Activated B cell treated with CpG ODN at 0.5 μM for 24 hours (primary cell): ENCODE measurements around the gene REELD1. TPM values are rescaled to one million over a fixed set of nuclear protein-coding genes. Genes with fewer than 3 reads are reported as not detected.

Experiments
- ATAC-seq: fragments of 200-7000 bp; cut with Tn5 transposase; one replicate; pipeline ENCODE4 v1.10.0; 2021; ENCODE audit warnings: low read depth, mild to moderate bottlenecking, moderate library complexity
- CTCF ChIA-PET: fragments of 350-600 bp; sonication (Branson Sonifier 250); formaldehyde crosslinking; loops from one replicate; lab custom pipeline; 2021; ENCODE audit warnings: antibody characterized with exemption; lab: Charles Lee
- POLR2A ChIA-PET: fragments of 350-600 bp; sonication (Branson Sonifier 250); formaldehyde crosslinking; loops from one replicate; lab custom pipeline; 2021; ENCODE audit warnings: antibody characterized with exemption; lab: Charles Lee
- DNase-seq: peaks from one replicate; pipeline ENCODE4 v3.0.0; 2022
- H3K27ac Mint-ChIP-seq: one replicate; pipeline ENCODE4 v1.8.0; 2020; ENCODE audit warnings: mixed read lengths
- H3K27me3 Mint-ChIP-seq: one replicate; pipeline ENCODE4 v1.8.0; 2021; ENCODE audit warnings: mixed read lengths
- H3K36me3 Mint-ChIP-seq: one replicate; pipeline ENCODE4 v1.8.0; 2021; ENCODE audit warnings: low read depth, mixed read lengths
- H3K4me1 Mint-ChIP-seq: one replicate; pipeline ENCODE4 v1.8.0; 2021; ENCODE audit warnings: mixed read lengths
- H3K4me3 Mint-ChIP-seq: one replicate; pipeline ENCODE4 v1.8.0; 2020; ENCODE audit warnings: mild to moderate bottlenecking, mixed read lengths
- H3K9me3 Mint-ChIP-seq: one replicate; pipeline ENCODE4 v1.8.0; 2020; ENCODE audit warnings: mixed read lengths
- intact Hi-C: fragments of 100-400 bp; cut with micrococcal nuclease; formaldehyde crosslinking; loops from one replicate; pipeline ENCODE4 v1.15.1; 2024
- total RNA-seq: library from RNA; stranded (reverse); gene quantifications from 2 replicates; pipeline ENCODE4 v1.2.3, GENCODE V29; 2022
- TF ChIP-seq, protein P1 (sequence below): fragments of 200-600 bp; IDR thresholded peaks from one replicate; pipeline ENCODE4 v1.8.0; 2022; ENCODE audit warnings: antibody characterized with exemption, mild to moderate bottlenecking

The REELD1 gene
- total RNA-seq, 1 donor from 2014 or later: 2.6 TPM

DNA sequence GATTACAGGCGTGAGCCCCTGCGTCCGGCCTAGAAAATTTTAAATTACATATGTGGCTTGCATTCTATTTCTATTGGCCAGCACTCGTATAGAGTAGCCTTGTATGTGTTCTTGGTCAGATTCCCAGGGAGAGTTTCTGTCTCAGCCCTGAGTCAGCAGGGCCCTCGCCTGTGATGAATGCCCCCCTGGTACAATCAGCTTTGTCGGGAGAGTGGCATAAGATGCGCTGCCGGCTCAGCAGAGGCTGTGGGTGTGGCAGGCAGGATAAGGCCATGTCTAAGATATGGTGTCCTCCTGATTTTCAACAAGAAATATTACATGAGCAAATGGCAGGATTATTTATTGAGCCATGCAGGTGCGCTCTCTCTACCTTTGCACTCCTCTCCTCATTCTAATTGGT, 1.6 kb upstream of the REELD1 start:
- CTCF ChIA-PET: no interaction called here
- no peaks in the 10 kb centered on the region for H3K9me3 Mint-ChIP-seq
- POLR2A ChIA-PET: no interaction called here
- no peak for DNase-seq
- ATAC-seq: no peak
- intact Hi-C loops: no loop called here
- no peaks in the 10 kb centered on the region for H3K27me3 Mint-ChIP-seq
- H3K4me1 Mint-ChIP-seq: no peaks in the 10 kb centered on the region
- no peak overlapping the region for H3K27ac Mint-ChIP-seq
- H3K36me3 Mint-ChIP-seq: no peaks in the 10 kb centered on the region
- no peak overlapping the region for H3K4me3 Mint-ChIP-seq
- TF ChIP-seq, protein P1, sequence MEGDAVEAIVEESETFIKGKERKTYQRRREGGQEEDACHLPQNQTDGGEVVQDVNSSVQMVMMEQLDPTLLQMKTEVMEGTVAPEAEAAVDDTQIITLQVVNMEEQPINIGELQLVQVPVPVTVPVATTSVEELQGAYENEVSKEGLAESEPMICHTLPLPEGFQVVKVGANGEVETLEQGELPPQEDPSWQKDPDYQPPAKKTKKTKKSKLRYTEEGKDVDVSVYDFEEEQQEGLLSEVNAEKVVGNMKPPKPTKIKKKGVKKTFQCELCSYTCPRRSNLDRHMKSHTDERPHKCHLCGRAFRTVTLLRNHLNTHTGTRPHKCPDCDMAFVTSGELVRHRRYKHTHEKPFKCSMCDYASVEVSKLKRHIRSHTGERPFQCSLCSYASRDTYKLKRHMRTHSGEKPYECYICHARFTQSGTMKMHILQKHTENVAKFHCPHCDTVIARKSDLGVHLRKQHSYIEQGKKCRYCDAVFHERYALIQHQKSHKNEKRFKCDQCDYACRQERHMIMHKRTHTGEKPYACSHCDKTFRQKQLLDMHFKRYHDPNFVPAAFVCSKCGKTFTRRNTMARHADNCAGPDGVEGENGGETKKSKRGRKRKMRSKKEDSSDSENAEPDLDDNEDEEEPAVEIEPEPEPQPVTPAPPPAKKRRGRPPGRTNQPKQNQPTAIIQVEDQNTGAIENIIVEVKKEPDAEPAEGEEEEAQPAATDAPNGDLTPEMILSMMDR: no peak

DNA sequence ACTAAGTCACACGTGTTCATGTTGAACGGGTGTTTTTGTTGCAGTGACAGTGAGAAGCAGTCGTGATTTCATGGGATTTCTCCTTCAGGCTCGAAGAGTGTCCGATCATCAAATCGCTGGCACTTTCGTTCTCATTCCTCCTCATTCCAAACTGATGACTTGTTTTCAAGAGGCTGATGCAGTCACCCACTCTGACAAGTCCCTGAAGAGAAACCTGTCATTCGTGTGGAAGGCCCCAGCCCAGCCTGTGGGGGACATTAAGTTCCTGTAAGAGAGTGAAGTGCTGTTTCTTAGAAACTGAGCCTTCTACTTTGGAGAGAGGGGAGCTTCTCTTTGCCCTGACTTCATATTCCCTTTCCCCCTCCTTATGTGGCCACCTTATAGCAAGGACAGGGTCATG, 8.0 kb downstream of the REELD1 start:
- Mint-ChIP-seq H3K27me3 (no peaks in the 10 kb centered on the region), H3K27ac (no peak overlapping the region), H3K36me3 (peaks cover 2% of the 10 kb centered on the region), H3K4me3 (no peak overlapping the region), H3K9me3 (no peaks in the 10 kb centered on the region), H3K4me1 (no peaks in the 10 kb centered on the region)
- ChIA-PET POLR2A (no interaction called here), CTCF (no interaction called here)
- intact Hi-C loops: no loop called here
- DNase-seq: no peak
- TF ChIP-seq, protein P1: no peak
- ATAC-seq: no peak

DNA sequence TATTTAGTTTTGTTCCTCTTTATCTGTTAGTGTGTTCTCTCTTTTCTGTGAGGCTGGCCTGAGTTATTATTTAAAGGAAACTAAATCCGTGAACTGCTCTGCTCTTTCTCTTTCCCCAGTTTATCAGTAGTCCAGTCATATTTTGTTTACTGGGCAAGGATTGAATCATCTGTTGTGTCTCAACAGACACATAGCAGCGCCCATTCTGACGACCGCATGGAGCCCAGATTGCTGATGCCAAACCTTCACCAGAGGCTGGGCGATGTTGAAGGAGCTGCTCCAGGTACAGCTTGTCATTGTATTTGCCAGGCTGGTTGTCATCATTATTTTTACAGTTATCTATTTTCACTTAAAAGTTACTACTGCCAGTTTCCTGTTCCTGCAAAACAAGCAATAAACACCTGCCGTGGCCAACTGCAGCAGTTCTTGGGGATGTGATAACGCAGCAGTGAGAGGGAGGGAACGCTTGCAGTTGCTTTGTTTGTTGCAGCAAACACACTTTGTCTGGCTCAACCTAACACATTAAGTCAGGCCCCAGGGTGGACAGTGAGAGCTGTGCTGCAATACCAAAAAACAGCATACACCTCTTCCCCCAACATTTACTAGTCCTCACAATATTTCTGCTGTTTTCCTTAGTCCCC, 10.1 kb downstream of the REELD1 start:
- TF ChIP-seq, protein P1: no peak
- ChIA-PET CTCF (no interaction called here), POLR2A (no interaction called here)
- no peaks in the 10 kb centered on the region for H3K9me3 Mint-ChIP-seq
- H3K36me3 Mint-ChIP-seq: peaks cover 2% of the 10 kb centered on the region
- no peak overlapping the region for H3K27ac Mint-ChIP-seq
- H3K4me1 Mint-ChIP-seq: no peaks in the 10 kb centered on the region
- DNase-seq (no peak), ATAC-seq (no peak)
- intact Hi-C loops: no loop called here
- H3K27me3 Mint-ChIP-seq: no peaks in the 10 kb centered on the region
- H3K4me3 Mint-ChIP-seq: no peak overlapping the region

DNA sequence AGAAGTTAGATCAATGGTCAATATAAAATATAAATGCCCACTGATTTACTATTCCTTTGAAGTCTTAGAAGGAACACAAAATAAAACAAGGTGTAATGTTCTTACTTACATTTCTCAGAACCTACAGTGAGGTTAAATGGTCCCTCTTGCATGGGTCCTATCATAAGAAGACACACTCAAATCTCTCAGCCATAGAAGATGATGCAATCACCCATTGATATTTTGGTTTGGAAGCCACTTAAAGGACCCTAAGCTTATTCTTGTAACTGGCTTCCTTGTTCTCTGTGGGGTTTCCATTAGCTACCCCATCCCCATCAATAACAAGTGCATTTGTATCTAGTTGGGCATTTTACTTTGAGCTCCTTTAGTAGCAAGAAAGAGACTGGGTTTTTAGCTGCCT, 15.1 kb downstream of the REELD1 start:
- ChIA-PET POLR2A (no interaction called here), CTCF (no interaction called here)
- intact Hi-C loops: no loop called here
- ATAC-seq (no peak), DNase-seq (no peak)
- no peak overlapping the region for H3K4me3 Mint-ChIP-seq
- no peaks in the 10 kb centered on the region for H3K4me1 Mint-ChIP-seq
- peaks cover 3% of the 10 kb centered on the region for H3K9me3 Mint-ChIP-seq
- H3K36me3 Mint-ChIP-seq: peaks cover 2% of the 10 kb centered on the region
- H3K27me3 Mint-ChIP-seq: no peaks in the 10 kb centered on the region
- no peak overlapping the region for H3K27ac Mint-ChIP-seq
- TF ChIP-seq, protein P1: no peak

DNA sequence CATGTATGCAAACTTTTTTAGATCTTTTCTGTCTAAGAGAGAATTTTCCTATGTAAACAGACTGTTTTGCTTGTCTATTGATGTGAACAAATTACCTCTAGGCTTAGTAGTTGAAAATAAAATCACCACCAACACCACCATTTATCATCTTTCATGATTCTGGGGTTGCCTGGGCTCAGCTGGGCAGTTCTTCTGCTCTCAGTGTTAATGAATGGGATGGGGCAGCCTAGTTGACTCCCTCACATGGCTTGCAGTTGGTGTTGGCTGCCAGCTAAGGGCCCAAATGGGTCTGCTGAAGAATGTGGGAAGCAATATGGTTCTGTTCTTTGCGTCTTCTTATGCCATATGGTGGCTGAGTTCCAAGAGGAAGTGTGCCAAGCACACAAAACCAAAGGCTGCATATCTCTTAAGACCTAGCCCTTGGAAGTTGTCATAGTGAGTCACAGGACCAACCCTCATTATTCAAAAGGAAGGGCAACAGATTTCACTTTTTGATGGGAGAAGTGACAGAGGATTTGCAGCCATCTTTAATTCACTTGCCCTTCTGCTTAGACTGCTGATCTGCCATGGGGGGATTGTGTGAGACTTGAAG, 17.9 kb downstream of the REELD1 start:
- TF ChIP-seq, protein P1: no peak
- H3K36me3 Mint-ChIP-seq: no peaks in the 10 kb centered on the region
- POLR2A ChIA-PET: no interaction called here
- no peak for DNase-seq
- peaks cover 3% of the 10 kb centered on the region for H3K9me3 Mint-ChIP-seq
- H3K4me1 Mint-ChIP-seq: no peaks in the 10 kb centered on the region
- intact Hi-C loops: no loop called here
- no peak overlapping the region for H3K4me3 Mint-ChIP-seq
- CTCF ChIA-PET: interaction anchor here (1.6 kb wide), 1 partner anchor 11 kb away, joined by 4 read pairs; no protein-coding TSS in a partner anchor
- H3K27ac Mint-ChIP-seq: no peak overlapping the region
- ATAC-seq: no peak
- H3K27me3 Mint-ChIP-seq: no peaks in the 10 kb centered on the region
